ENCODE results near the gene MRI1.
A peak's percentile ranks its signal among the peaks of the same experiment; 100 is the strongest.

The MRI1 gene

GRCh38 chr19:13794398-13794756 is 30.1 kb downstream of the MRI1 start:
- peak; percentile 99 for DNase-seq (ENCODE audit: low read depth)
- no peak for TF ChIP-seq CTCF (conservative IDR thresholded peaks at IDR 0.05; ENCODE audit: low read depth, low read length)

DNA sequence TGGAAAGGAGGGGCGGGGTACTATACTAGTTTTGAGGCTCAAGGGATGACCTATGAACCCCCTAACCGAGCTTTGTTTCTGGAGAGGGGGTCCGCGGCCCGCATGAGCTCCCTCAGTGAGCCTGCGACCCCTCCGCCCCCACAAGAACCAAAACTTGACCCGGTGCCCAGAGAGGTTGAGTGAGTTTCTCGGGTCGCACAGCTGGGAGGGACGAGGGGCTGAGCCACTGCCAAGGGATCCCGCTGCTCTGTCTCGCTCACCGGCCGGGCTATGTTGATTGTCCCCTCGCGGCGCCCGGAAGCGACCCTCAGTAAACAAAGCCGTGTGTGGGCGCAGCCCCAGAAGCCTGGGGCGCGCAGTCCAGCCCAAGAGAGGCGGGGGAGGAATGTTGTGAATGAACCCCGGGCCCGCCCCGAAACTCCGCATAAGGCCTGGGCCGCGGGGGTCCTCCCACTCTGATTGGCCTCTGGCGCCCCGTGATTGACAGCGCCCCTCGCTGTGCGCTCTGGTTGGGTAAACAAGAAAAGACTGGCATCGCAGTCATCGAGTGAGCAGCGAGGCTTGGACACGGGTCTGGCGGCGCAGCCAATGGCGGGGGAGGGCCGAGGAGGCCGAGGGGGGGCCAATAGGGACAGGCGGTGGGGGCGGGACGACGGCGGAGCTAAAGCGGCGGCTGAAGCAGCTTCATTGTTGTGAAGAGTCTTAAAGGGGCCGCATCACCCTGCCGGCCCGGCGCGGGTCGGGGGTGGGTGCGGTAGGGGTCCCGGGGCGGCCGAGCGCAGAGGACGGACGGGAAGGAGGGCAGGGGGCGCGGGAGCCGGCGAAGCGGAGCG is 30.7 kb downstream of the MRI1 start, which contains the start of gene ZSWIM4:
Gene ZSWIM4, plus strand, starts transcription at position 687 of the 833 bp plus-strand sequence. CDS start 206 bp downstream, outside the sequence.
- H3K4me3 ChIP-seq (ENCODE audit: low read depth, low read length): peak within 1 kb of the TSS; percentile 73
- DNase-seq (ENCODE audit: low read depth): peak; percentile 100
- no peak for TF ChIP-seq CTCF (conservative IDR thresholded peaks at IDR 0.05; ENCODE audit: low read depth, low read length)

More at GRCh38 chr19:13794398-13794756, 30.1 kb downstream of the MRI1 start:
- H3K4me3 ChIP-seq (ENCODE audit: low read depth, low read length): peak overlapping the region; percentile 73

DNA sequence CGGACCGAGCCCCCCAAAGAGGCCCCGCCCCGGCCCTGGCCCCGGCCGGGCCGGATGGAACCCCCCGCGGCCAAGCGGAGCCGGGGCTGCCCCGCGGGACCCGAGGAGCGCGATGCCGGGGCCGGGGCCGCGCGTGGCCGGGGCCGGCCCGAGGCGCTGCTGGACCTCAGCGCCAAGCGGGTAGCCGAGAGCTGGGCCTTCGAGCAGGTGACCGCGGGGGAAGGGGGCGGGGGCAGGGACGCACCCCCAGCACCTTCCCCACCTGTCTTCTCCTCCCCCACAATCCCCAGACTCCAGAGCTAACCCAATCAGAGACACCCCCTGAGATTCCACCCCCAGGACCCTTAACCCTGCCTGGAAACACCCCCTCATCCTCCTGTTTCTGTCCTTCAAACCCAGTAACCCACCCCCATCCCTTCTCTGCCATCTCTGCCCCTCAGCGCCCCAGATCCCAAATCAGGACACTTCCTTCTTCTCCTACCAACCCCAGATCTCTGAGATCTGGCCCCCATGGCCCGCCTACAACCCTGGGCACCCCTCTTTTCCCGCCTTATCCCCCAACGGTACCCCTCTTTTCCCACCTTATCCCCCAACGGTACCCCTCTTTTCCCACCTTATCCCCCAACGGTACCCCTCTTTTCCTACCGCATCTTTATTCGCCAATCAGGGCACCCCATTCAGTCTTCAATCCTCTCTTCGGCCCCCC is 31.4 kb downstream of the MRI1 start:
- DNase-seq (ENCODE audit: low read depth): peak; percentile 30
- TF ChIP-seq CTCF (conservative IDR thresholded peaks at IDR 0.05; ENCODE audit: low read depth, low read length): no peak

DNA sequence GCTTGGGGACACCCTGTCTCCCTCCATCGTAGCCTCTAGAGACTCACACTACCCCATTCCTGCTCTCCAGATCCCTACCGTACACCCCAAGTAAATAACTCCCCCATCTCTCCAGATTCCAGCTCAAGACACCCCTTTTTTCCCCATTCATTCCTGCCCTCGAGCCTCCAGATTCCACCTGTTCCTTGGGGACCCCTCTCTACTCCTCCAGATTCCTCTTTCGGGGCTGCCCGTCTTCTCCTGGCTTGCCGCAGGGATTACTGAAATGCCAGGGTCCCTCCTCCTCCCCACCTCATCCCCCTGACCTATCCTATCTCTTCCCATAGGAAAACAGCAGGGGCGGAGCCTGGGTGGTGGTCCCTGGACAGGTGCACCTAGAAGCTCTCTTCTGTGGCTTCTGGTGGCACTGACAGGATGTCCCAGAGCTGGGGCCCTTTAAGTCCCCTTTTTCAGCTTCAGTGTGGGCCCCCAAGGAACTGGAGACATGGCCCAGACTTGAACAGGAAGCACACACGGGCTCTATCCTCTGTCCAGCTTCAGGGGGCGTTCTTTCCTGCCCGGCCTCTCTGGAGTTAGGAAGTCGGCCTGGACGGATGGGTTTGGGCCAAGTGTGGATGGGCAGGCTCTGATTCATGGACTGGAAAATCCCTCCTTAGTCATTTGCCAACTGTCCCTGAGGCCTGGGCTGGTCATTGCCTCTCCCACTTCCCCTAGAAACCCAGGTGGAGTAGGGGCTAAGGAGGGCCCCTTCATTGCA is 32.2 kb downstream of the MRI1 start:
- H3K4me3 ChIP-seq (ENCODE audit: low read depth, low read length): peak overlapping the region; percentile 71
- TF ChIP-seq CTCF (conservative IDR thresholded peaks at IDR 0.05; ENCODE audit: low read depth, low read length): peak; percentile 46
- DNase-seq (ENCODE audit: low read depth): peak; percentile 86

More for the DNA sequence above, 31.4 kb downstream of the MRI1 start:
- peak overlapping the region; percentile 71 for H3K4me3 ChIP-seq (ENCODE audit: low read depth, low read length)

DNA sequence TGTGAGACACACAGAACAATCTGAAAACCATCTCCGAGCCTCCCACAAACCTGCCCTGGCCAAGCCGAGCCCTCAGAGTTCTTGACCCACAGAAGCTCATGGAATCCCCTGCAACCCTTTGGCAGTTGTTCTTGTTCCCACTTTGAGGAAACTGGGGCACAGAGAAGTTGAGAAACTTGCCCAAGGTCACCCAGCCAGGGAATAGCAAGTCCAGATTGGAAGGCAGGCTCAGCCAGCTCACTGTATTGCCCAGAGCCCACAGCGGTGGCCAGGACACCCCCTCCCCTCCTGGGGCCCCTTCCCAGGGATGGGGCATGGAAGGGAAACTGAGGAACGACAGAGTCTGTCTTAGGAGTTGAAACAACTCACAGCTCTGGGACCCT is 32.7 kb downstream of the MRI1 start:
- TF ChIP-seq CTCF (conservative IDR thresholded peaks at IDR 0.05; ENCODE audit: low read depth, low read length): no peak
- DNase-seq (ENCODE audit: low read depth): no peak
- peak overlapping the region; percentile 71 for H3K4me3 ChIP-seq (ENCODE audit: low read depth, low read length)

DNA sequence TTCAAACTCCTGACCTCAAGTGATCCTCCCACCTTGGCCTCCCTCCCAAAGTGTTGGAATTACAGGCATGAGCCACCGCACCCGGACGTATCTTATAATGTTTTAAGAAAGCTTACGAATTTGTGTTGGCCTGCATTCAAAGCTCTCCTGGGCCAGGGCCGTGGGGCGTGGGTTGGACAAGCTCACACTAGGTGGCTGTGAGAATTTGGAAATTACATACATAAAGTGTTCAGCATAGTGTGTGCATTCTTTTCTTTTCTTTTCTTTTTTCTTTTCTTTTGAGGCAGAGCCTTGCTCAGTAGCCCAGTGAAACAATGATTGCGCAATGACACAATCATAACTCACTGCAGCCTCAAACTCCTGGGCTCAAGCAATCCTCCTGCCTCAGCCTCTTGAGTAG is 33.5 kb downstream of the MRI1 start:
- no peak overlapping the region for H3K4me3 ChIP-seq (ENCODE audit: low read depth, low read length)
- DNase-seq (ENCODE audit: low read depth): peak; percentile 88
- TF ChIP-seq CTCF (conservative IDR thresholded peaks at IDR 0.05; ENCODE audit: low read depth, low read length): no peak
